ENCODE data around the gene EMC7.

The EMC7 gene

GRCh38 chr15:34079904-34080303 is 21.8 kb downstream of the EMC7 start:
- Histone ChIP-seq H3K56ac (ENCODE audit: low read length) (no peak overlapping the region), H2AK5ac (ENCODE audit: low read length) (no peak overlapping the region), H3K79me2 (ENCODE audit: control insufficient read depth, insufficient read depth, low read length) (no peaks in the 10 kb centered on the region), H3K27me3 (ENCODE audit: insufficient read depth, low read length, poor library complexity) (no peaks in the 10 kb centered on the region), H3K27ac (ENCODE audit: low read depth, low read length) (no peak overlapping the region), H3K79me1 (ENCODE audit: low read length) (no peaks in the 10 kb centered on the region), H2BK15ac (replicated peaks; ENCODE audit: low read depth) (no peak overlapping the region), H4K8ac (ENCODE audit: low read depth, low read length) (no peak overlapping the region), H3K9ac (ENCODE audit: low read length) (no peak overlapping the region), H2BK5ac (ENCODE audit: low read length) (no peak overlapping the region), H2BK120ac (ENCODE audit: low read depth, low read length) (no peak overlapping the region), H3K4me1 (ENCODE audit: control insufficient read depth, low read depth, low read length) (no peaks in the 10 kb centered on the region), H3K23ac (ENCODE audit: low read length) (no peak overlapping the region), H3K4ac (ENCODE audit: low read depth, low read length) (no peak overlapping the region), H3K4me3 (ENCODE audit: low read length) (no peak overlapping the region), H3K4me2 (ENCODE audit: low read length) (no peak overlapping the region), H3K36me3 (ENCODE audit: control insufficient read depth, insufficient read depth, low read length) (peaks cover 2% of the 10 kb centered on the region), H4K5ac (ENCODE audit: low read length) (no peak overlapping the region), H3K18ac (ENCODE audit: low read length) (no peak overlapping the region)
- WGBS (ENCODE audit: extremely low coverage, insufficient coverage, low lambda C conversion rate), result no CpG with 5 or more reads among the region's 4 CpGs
- DNase-seq, result no peak

- H3K4me1 ChIP-seq (ENCODE audit: control insufficient read depth, low read depth, low read length), result no peaks in the 10 kb centered on the region
- no CpG with 5 or more reads among the region's 3 CpGs for WGBS (ENCODE audit: extremely low coverage, insufficient coverage, low lambda C conversion rate)
- no peak overlapping the region for H3K4ac ChIP-seq (ENCODE audit: low read depth, low read length)
- no peak for DNase-seq
- H2BK120ac ChIP-seq (ENCODE audit: low read depth, low read length), result no peak overlapping the region
- no peak overlapping the region for H2BK5ac ChIP-seq (ENCODE audit: low read length)
- no peak overlapping the region for H4K5ac ChIP-seq (ENCODE audit: low read length)
- H3K23ac ChIP-seq (ENCODE audit: low read length), result no peak overlapping the region
- H3K18ac ChIP-seq (ENCODE audit: low read length), result no peak overlapping the region
- no peak overlapping the region for H3K4me3 ChIP-seq (ENCODE audit: low read length)
- H3K79me1 ChIP-seq (ENCODE audit: low read length), result no peaks in the 10 kb centered on the region
- H3K36me3 ChIP-seq (ENCODE audit: control insufficient read depth, insufficient read depth, low read length), result no peaks in the 10 kb centered on the region
- no peak overlapping the region for H2AK5ac ChIP-seq (ENCODE audit: low read length)
- no peak overlapping the region for H3K4me2 ChIP-seq (ENCODE audit: low read length)
- no peak overlapping the region for H3K9ac ChIP-seq (ENCODE audit: low read length)
- H3K27me3 ChIP-seq (ENCODE audit: insufficient read depth, low read length, poor library complexity), result no peaks in the 10 kb centered on the region
- H3K56ac ChIP-seq (ENCODE audit: low read length), result no peak overlapping the region
- no peak overlapping the region for H2BK15ac ChIP-seq (replicated peaks; ENCODE audit: low read depth)
- no peak overlapping the region for H3K27ac ChIP-seq (ENCODE audit: low read depth, low read length)
- H3K79me2 ChIP-seq (ENCODE audit: control insufficient read depth, insufficient read depth, low read length), result no peaks in the 10 kb centered on the region
- H4K8ac ChIP-seq (ENCODE audit: low read depth, low read length), result no peak overlapping the region
These were observed 22.8 kb downstream of the EMC7 start for GRCh38 chr15:34078900-34079299.

DNA sequence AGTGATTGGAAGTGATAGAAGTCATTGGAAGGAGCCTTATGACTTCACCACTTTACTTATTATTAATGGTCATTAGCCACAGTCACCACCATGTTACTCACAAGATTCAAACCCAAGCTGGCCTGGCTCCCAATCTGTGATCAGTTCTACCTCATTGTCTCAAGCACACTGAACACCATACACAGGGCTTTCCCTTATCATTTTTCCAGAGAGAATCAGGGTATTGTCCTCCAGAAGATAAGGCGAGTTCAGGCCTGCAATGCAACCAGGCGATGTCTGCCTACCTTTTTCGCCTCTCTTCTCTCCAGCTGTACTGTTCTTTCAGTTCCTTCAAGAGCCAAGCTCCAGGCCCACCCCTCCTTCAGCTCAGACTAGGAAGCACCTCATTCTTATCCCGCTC is 24.9 kb downstream of the EMC7 start:
- H3K23ac ChIP-seq (ENCODE audit: low read length), result no peak overlapping the region
- H3K4me3 ChIP-seq (ENCODE audit: low read length), result no peak overlapping the region
- no peak overlapping the region for H3K9ac ChIP-seq (ENCODE audit: low read length)
- H3K4me2 ChIP-seq (ENCODE audit: low read length), result no peak overlapping the region
- no peak overlapping the region for H4K8ac ChIP-seq (ENCODE audit: low read depth, low read length)
- no peaks in the 10 kb centered on the region for H3K79me2 ChIP-seq (ENCODE audit: control insufficient read depth, insufficient read depth, low read length)
- WGBS (ENCODE audit: extremely low coverage, insufficient coverage, low lambda C conversion rate), result no CpG with 5 or more reads among the region's 4 CpGs
- no peak overlapping the region for H2BK5ac ChIP-seq (ENCODE audit: low read length)
- no peak for DNase-seq
- H3K36me3 ChIP-seq (ENCODE audit: control insufficient read depth, insufficient read depth, low read length), result no peaks in the 10 kb centered on the region
- no peak overlapping the region for H3K18ac ChIP-seq (ENCODE audit: low read length)
- H3K56ac ChIP-seq (ENCODE audit: low read length), result no peak overlapping the region
- no peak overlapping the region for H3K27ac ChIP-seq (ENCODE audit: low read depth, low read length)
- no peaks in the 10 kb centered on the region for H3K79me1 ChIP-seq (ENCODE audit: low read length)
- no peaks in the 10 kb centered on the region for H3K4me1 ChIP-seq (ENCODE audit: control insufficient read depth, low read depth, low read length)
- H2BK15ac ChIP-seq (replicated peaks; ENCODE audit: low read depth), result no peak overlapping the region
- no peak overlapping the region for H3K4ac ChIP-seq (ENCODE audit: low read depth, low read length)
- no peak overlapping the region for H2AK5ac ChIP-seq (ENCODE audit: low read length)
- H3K27me3 ChIP-seq (ENCODE audit: insufficient read depth, low read length, poor library complexity), result no peaks in the 10 kb centered on the region
- no peak overlapping the region for H4K5ac ChIP-seq (ENCODE audit: low read length)
- no peak overlapping the region for H2BK120ac ChIP-seq (ENCODE audit: low read depth, low read length)

DNA sequence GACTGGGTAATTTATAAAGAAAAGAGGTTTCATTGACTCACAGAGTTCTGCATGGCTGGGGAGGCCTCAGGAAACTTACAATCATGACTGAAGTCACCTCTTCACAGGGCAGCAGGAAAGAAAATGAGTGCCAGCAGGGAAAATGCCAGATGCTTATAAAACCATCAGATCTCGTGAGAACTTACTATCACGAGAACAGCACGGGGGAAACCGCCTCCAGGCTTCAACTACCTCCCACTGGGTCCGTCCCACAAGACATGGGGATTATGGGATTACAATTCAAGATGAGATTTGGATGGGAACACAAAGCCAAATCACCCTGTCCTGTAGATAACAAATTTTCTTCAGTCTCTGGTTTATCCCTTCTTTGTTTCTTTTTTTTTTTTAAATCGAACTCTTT is 31.7 kb downstream of the EMC7 start:
- no peak overlapping the region for H2BK120ac ChIP-seq (ENCODE audit: low read depth, low read length)
- no peak overlapping the region for H3K23ac ChIP-seq (ENCODE audit: low read length)
- peak; percentile 33 for DNase-seq
- H3K79me2 ChIP-seq (ENCODE audit: control insufficient read depth, insufficient read depth, low read length), result no peaks in the 10 kb centered on the region
- no peaks in the 10 kb centered on the region for H3K79me1 ChIP-seq (ENCODE audit: low read length)
- no peaks in the 10 kb centered on the region for H3K4me1 ChIP-seq (ENCODE audit: control insufficient read depth, low read depth, low read length)
- H3K36me3 ChIP-seq (ENCODE audit: control insufficient read depth, insufficient read depth, low read length), result no peaks in the 10 kb centered on the region
- no peak overlapping the region for H3K4ac ChIP-seq (ENCODE audit: low read depth, low read length)
- no peak overlapping the region for H4K5ac ChIP-seq (ENCODE audit: low read length)
- no peak overlapping the region for H3K56ac ChIP-seq (ENCODE audit: low read length)
- no peak overlapping the region for H3K4me3 ChIP-seq (ENCODE audit: low read length)
- no peak overlapping the region for H3K9ac ChIP-seq (ENCODE audit: low read length)
- no peak overlapping the region for H3K18ac ChIP-seq (ENCODE audit: low read length)
- no peak overlapping the region for H3K27ac ChIP-seq (ENCODE audit: low read depth, low read length)
- no peak overlapping the region for H3K4me2 ChIP-seq (ENCODE audit: low read length)
- no CpG with 5 or more reads among the region's 6 CpGs for WGBS (ENCODE audit: extremely low coverage, insufficient coverage, low lambda C conversion rate)
- no peaks in the 10 kb centered on the region for H3K27me3 ChIP-seq (ENCODE audit: insufficient read depth, low read length, poor library complexity)
- H4K8ac ChIP-seq (ENCODE audit: low read depth, low read length), result no peak overlapping the region
- H2BK15ac ChIP-seq (replicated peaks; ENCODE audit: low read depth), result no peak overlapping the region
- H2AK5ac ChIP-seq (ENCODE audit: low read length), result no peak overlapping the region
- no peak overlapping the region for H2BK5ac ChIP-seq (ENCODE audit: low read length)

- no peaks in the 10 kb centered on the region for H3K36me3 ChIP-seq (ENCODE audit: control insufficient read depth, insufficient read depth, low read length)
- H3K4me2 ChIP-seq (ENCODE audit: low read length), result no peak overlapping the region
- no peak overlapping the region for H2BK120ac ChIP-seq (ENCODE audit: low read depth, low read length)
- H3K56ac ChIP-seq (ENCODE audit: low read length), result no peak overlapping the region
- no peak overlapping the region for H2BK5ac ChIP-seq (ENCODE audit: low read length)
- WGBS (ENCODE audit: extremely low coverage, insufficient coverage, low lambda C conversion rate), result no CpG with 5 or more reads among the region's 8 CpGs
- H3K18ac ChIP-seq (ENCODE audit: low read length), result no peak overlapping the region
- no peak overlapping the region for H3K9ac ChIP-seq (ENCODE audit: low read length)
- no peak overlapping the region for H4K5ac ChIP-seq (ENCODE audit: low read length)
- H3K4ac ChIP-seq (ENCODE audit: low read depth, low read length), result no peak overlapping the region
- H3K27ac ChIP-seq (ENCODE audit: low read depth, low read length), result no peak overlapping the region
- H4K8ac ChIP-seq (ENCODE audit: low read depth, low read length), result no peak overlapping the region
- no peak for DNase-seq
- no peaks in the 10 kb centered on the region for H3K27me3 ChIP-seq (ENCODE audit: insufficient read depth, low read length, poor library complexity)
- no peaks in the 10 kb centered on the region for H3K4me1 ChIP-seq (ENCODE audit: control insufficient read depth, low read depth, low read length)
- H2AK5ac ChIP-seq (ENCODE audit: low read length), result no peak overlapping the region
- no peak overlapping the region for H3K4me3 ChIP-seq (ENCODE audit: low read length)
- no peak overlapping the region for H3K23ac ChIP-seq (ENCODE audit: low read length)
- no peaks in the 10 kb centered on the region for H3K79me2 ChIP-seq (ENCODE audit: control insufficient read depth, insufficient read depth, low read length)
- no peak overlapping the region for H2BK15ac ChIP-seq (replicated peaks; ENCODE audit: low read depth)
- no peaks in the 10 kb centered on the region for H3K79me1 ChIP-seq (ENCODE audit: low read length)
These were observed 35.7 kb downstream of the EMC7 start for GRCh38 chr15:34065941-34066340.

DNA sequence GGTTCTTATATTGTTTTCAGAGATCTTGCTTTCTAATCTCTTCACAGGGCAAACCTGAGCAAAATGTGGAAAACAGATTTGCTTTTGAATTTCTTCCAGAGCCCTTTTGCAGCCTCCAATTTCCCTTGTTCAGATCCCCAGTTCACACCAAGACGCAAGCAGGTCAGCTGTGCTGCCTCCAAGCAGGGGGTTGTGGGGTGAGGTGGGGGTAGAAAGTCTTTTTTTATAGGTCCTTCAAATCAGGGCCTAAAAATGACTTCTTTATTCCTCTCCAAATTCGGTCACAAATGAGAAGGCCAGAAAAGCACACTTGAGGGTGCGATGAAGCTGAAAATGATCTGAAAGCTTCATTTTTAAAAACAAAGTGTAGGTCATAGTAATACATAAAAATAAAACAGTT is 36.4 kb downstream of the EMC7 start:
- WGBS (ENCODE audit: extremely low coverage, insufficient coverage, low lambda C conversion rate), result no CpG with 5 or more reads among the region's 3 CpGs
- no peak overlapping the region for H3K9ac ChIP-seq (ENCODE audit: low read length)
- no peaks in the 10 kb centered on the region for H3K4me1 ChIP-seq (ENCODE audit: control insufficient read depth, low read depth, low read length)
- no peak overlapping the region for H3K27ac ChIP-seq (ENCODE audit: low read depth, low read length)
- no peak overlapping the region for H2BK15ac ChIP-seq (replicated peaks; ENCODE audit: low read depth)
- no peaks in the 10 kb centered on the region for H3K79me1 ChIP-seq (ENCODE audit: low read length)
- H4K5ac ChIP-seq (ENCODE audit: low read length), result no peak overlapping the region
- no peak overlapping the region for H2BK5ac ChIP-seq (ENCODE audit: low read length)
- no peak overlapping the region for H3K23ac ChIP-seq (ENCODE audit: low read length)
- H3K79me2 ChIP-seq (ENCODE audit: control insufficient read depth, insufficient read depth, low read length), result no peaks in the 10 kb centered on the region
- H3K27me3 ChIP-seq (ENCODE audit: insufficient read depth, low read length, poor library complexity), result no peaks in the 10 kb centered on the region
- no peak overlapping the region for H3K18ac ChIP-seq (ENCODE audit: low read length)
- H2BK120ac ChIP-seq (ENCODE audit: low read depth, low read length), result no peak overlapping the region
- H3K36me3 ChIP-seq (ENCODE audit: control insufficient read depth, insufficient read depth, low read length), result no peaks in the 10 kb centered on the region
- H3K56ac ChIP-seq (ENCODE audit: low read length), result no peak overlapping the region
- no peak overlapping the region for H3K4me2 ChIP-seq (ENCODE audit: low read length)
- H4K8ac ChIP-seq (ENCODE audit: low read depth, low read length), result no peak overlapping the region
- no peak overlapping the region for H2AK5ac ChIP-seq (ENCODE audit: low read length)
- no peak for DNase-seq
- H3K4ac ChIP-seq (ENCODE audit: low read depth, low read length), result no peak overlapping the region
- H3K4me3 ChIP-seq (ENCODE audit: low read length), result no peak overlapping the region

Data from mesendoderm (in vitro differentiated cells).